ENCODE measurements around the gene MAGEA4.

DNA sequence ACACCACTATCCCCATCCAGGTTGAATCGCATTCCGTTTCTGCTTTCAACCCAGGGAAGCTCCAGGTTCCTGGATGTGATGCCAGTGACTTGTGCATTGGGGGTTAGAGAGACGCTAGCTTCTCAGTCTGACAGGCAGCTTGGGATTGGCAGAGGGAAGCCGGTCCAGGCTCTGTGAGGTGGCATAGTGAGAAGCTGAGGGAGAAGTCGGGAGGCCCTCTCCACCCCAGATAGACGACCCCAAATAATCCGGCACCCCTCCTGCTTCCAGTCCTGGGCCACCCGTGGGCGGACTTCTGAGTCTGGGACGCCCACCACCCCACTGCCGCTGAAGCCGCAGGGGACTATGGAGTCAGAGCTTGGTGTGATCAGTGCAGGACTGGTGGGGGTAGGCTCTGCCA, 7.4 kb downstream of the MAGEA4 start:
- TF ChIP-seq CTCF (IDR thresholded peaks at IDR 0.05; ENCODE audit: low read depth, low read length, poor library complexity, severe bottlenecking) (no peak), EZH2phosphoT487 (IDR thresholded peaks at IDR 0.05; ENCODE audit: borderline replicate concordance, low read length) (no peak)
